DOHH2 (cell line): ENCODE measurements around the gene OR52L1.

Source experiments
- CTCF ChIP-seq: fragments of 200-600 bp; sonication (generic); IDR thresholded peaks from one replicate; pipeline ENCODE4 v1.5.1; 2014; ENCODE audit warnings: antibody characterized with exemption, mild to moderate bottlenecking, low read depth, low read length; ENCODE audit not compliant: poor library complexity, severe bottlenecking
- EZH2phosphoT487 ChIP-seq: fragments of 200-600 bp; sonication (generic); IDR thresholded peaks from 2 replicates; pipeline ENCODE4 v1.6.1; 2017; ENCODE audit warnings: borderline replicate concordance, mild to moderate bottlenecking, antibody characterized with exemption, low read length, moderate library complexity, mixed read lengths

GRCh38 chr11:5955586-5955985, 31.2 kb downstream of the OR52L1 start:
- no peak for TF ChIP-seq CTCF
- no peak for TF ChIP-seq EZH2phosphoT487
